Measurements from ENCODE around the gene FRMD4A. TPM values are rescaled to one million over a fixed set of nuclear protein-coding genes. Genes with fewer than 3 reads are reported as not detected.

Gene FRMD4A
- total RNA-seq, 4 donors from 2014 or later, result 4.4 to 7.1 (median 5.2) TPM

GRCh38 chr10:13683017-13683416, 647.7 kb downstream of the FRMD4A start:
- H3K36me3 ChIP-seq, result no peaks in the 10 kb centered on the region
- intact Hi-C loops (cut with DNase I; ENCODE audit: low total_unique reads), result no loop called here
- H3K4me1 ChIP-seq, result peaks cover 37 to 40% of the 10 kb centered on the region in 2 donors

DNA sequence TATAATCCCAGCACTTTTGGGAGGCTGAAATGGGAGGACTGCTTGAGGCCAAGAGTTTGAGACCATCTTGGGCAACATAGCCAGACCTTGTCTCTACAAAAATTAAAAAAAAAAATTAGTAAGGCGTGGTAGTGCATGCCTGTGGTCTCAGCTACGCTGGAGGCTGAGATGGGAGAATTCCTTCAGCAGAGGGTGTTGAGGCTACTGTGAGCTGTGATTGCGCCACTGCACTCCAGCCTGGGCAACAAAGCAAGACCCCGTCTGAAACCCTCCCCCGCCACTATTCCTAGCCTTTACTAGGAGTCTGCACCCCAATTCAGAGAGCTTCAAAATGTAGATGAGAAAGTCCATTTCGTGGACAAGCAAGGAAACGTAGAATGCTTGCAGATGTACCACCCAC, 648.8 kb downstream of the FRMD4A start:
- no peak overlapping the region for H3K27ac ChIP-seq
- peaks cover 37 to 40% of the 10 kb centered on the region in 2 donors for H3K4me1 ChIP-seq
- no peak overlapping the region for H3K4me3 ChIP-seq
- in situ Hi-C loops (cut with MboI; ENCODE audit: low sequenced_read_pairs in 4 of 4), result no loop called here
- intact Hi-C loops (cut with DNase I; ENCODE audit: low total_unique reads), result no loop called here
- no peak for DNase-seq
- H3K27me3 ChIP-seq, result no peaks in the 10 kb centered on the region
- TF ChIP-seq CTCF (IDR thresholded peaks at IDR 0.05 in 4 of 5, conservative IDR thresholded peaks at IDR 0.05 in 1 of 5) (no peak), POLR2A (IDR thresholded peaks at IDR 0.05) (no peak)
- H3K9me3 ChIP-seq, result no peaks in the 10 kb centered on the region
- ATAC-seq, result no peak
- H3K36me3 ChIP-seq, result no peaks in the 10 kb centered on the region

More at GRCh38 chr10:13683017-13683416, 647.7 kb downstream of the FRMD4A start:
- Histone ChIP-seq H3K27me3 (no peaks in the 10 kb centered on the region), H3K4me3 (no peak overlapping the region), H3K9me3 (no peaks in the 10 kb centered on the region), H3K27ac (peak overlapping the region; percentile 58 to 71 (median 64))
- ATAC-seq, result no peak
- DNase-seq, result no peak
- TF ChIP-seq POLR2A (IDR thresholded peaks at IDR 0.05), result no peak
- no peak for TF ChIP-seq CTCF (IDR thresholded peaks at IDR 0.05 in 4 of 5, conservative IDR thresholded peaks at IDR 0.05 in 1 of 5)
- in situ Hi-C loops (cut with MboI; ENCODE audit: low sequenced_read_pairs in 4 of 4), result no loop called here

DNA sequence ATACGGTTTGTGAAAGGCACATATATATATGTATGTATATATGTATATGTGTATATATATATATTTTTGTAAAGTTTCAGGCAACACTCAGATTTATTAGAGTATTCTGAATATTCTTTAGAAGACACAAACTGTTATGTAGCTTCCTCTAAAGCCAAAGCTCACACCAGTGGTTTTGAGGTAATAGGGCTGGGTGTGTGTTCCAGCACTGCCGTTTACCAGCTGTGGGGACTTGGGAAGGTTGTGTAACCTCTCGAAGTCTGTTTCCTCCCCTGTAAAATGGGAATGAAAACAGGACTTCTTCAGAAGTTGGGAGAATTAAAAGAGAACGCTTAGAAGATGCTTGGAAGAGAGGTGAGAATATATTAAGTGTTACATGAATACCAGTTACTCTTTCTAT, 649.2 kb downstream of the FRMD4A start:
- no peak overlapping the region for H3K4me3 ChIP-seq
- H3K27me3 ChIP-seq, result no peaks in the 10 kb centered on the region
- DNase-seq, result no peak
- H3K27ac ChIP-seq, result no peak overlapping the region
- H3K36me3 ChIP-seq, result no peaks in the 10 kb centered on the region
- no peak for ATAC-seq
- no peaks in the 10 kb centered on the region for H3K9me3 ChIP-seq
- H3K4me1 ChIP-seq, result peaks cover 33 to 35% of the 10 kb centered on the region in 2 donors
- in situ Hi-C loops (cut with MboI; ENCODE audit: low sequenced_read_pairs in 4 of 4), result no loop called here
- TF ChIP-seq POLR2A (IDR thresholded peaks at IDR 0.05) (no peak), CTCF (IDR thresholded peaks at IDR 0.05 in 4 of 5, conservative IDR thresholded peaks at IDR 0.05 in 1 of 5) (no peak)
- intact Hi-C loops (cut with DNase I; ENCODE audit: low total_unique reads), result no loop called here

GRCh38 chr10:13681095-13681494, 649.6 kb downstream of the FRMD4A start:
- in situ Hi-C loops (cut with MboI; ENCODE audit: low sequenced_read_pairs in 4 of 4), result no loop called here
- TF ChIP-seq POLR2A (IDR thresholded peaks at IDR 0.05), result no peak
- no peak for TF ChIP-seq CTCF (IDR thresholded peaks at IDR 0.05 in 4 of 5, conservative IDR thresholded peaks at IDR 0.05 in 1 of 5)
- Histone ChIP-seq H3K36me3 (no peaks in the 10 kb centered on the region), H3K4me3 (no peak overlapping the region), H3K27ac (no peak overlapping the region), H3K27me3 (no peaks in the 10 kb centered on the region), H3K4me1 (peaks cover 28 to 31% of the 10 kb centered on the region in 2 donors), H3K9me3 (no peaks in the 10 kb centered on the region)
- DNase-seq (no peak), ATAC-seq (no peak)
- intact Hi-C loops (cut with DNase I; ENCODE audit: low total_unique reads), result no loop called here
